CD4-positive, alpha-beta T cell (primary cell): ENCODE results near the gene SCG3. TPM values are rescaled to one million over a fixed set of nuclear protein-coding genes. Genes with fewer than 3 reads are reported as not detected.

ENCODE experiments used
- ATAC-seq: fragments of 200-7000 bp; cut with Tn5 transposase; one replicate; pipeline ENCODE4 v1.10.0; 2022; ENCODE audit warnings: mild to moderate bottlenecking; ENCODE audit not compliant: poor library complexity
- CTCF ChIA-PET: fragments of 350-600 bp; sonication (Branson Sonifier 250); formaldehyde crosslinking; loops from one replicate; lab custom pipeline; 2021; ENCODE audit warnings: antibody characterized with exemption, inconsistent platforms; lab: Charles Lee
- POLR2A ChIA-PET: fragments of 350-600 bp; sonication (Branson Sonifier 250); formaldehyde crosslinking; loops from one replicate; lab custom pipeline; 2021; ENCODE audit warnings: antibody characterized with exemption, inconsistent platforms; lab: Charles Lee
- DNase-seq, 14 experiments: peaks; one replicate each; pipeline ENCODE4 v3.0.0-alpha.2; 2013 to 2020; ENCODE audit warnings: mixed read lengths in 2 of 14
- H3K27ac ChIP-seq, 2 donors: one replicate each; pipeline versions ENCODE4 v1.5.1 to v1.7.0; 2013; ENCODE audit warnings: low read length in 2 of 2, low read depth in 1 of 2, mild to moderate bottlenecking in 1 of 2
- H3K27me3 ChIP-seq, 2 experiments: 1 replicate in 1 of 2; 2 replicates in 1 of 2; pipeline versions ENCODE4 v1.6.1 to v1.7.0; 2013; ENCODE audit warnings: low read length in 2 of 2, control low read depth in 1 of 2, mild to moderate bottlenecking in 1 of 2, moderate library complexity in 1 of 2; ENCODE audit not compliant: insufficient read depth in 2 of 2, control insufficient read depth in 1 of 2
- H3K36me3 ChIP-seq: one replicate; pipeline ENCODE4 v1.6.1; 2013; ENCODE audit warnings: low read length, control low read depth; ENCODE audit not compliant: insufficient read depth
- H3K4me1 ChIP-seq: one replicate; pipeline ENCODE4 v1.6.1; 2013; ENCODE audit warnings: low read length, control low read depth; ENCODE audit not compliant: insufficient read depth
- H3K4me3 ChIP-seq: one replicate; pipeline ENCODE4 v1.5.1; 2013; ENCODE audit warnings: mild to moderate bottlenecking, low read length, moderate library complexity
- H3K9me3 ChIP-seq, 2 experiments: 1 replicate in 1 of 2; 2 replicates in 1 of 2; pipeline versions ENCODE4 v1.6.1 to v1.7.0; 2013; ENCODE audit warnings: low read length in 2 of 2, mild to moderate bottlenecking in 2 of 2, control low read depth in 1 of 2, moderate library complexity in 1 of 2; ENCODE audit not compliant: control insufficient read depth in 1 of 2, insufficient read depth in 1 of 2
- H3K27ac Mint-ChIP-seq: one replicate; pipeline ENCODE4 v1.8.0; 2020; ENCODE audit warnings: mixed read lengths
- H3K27me3 Mint-ChIP-seq: one replicate; pipeline ENCODE4 v1.8.0; 2021; ENCODE audit warnings: mixed read lengths
- H3K36me3 Mint-ChIP-seq: one replicate; pipeline ENCODE4 v1.8.0; 2021; ENCODE audit warnings: low read depth, mixed read lengths
- H3K4me1 Mint-ChIP-seq: one replicate; pipeline ENCODE4 v1.8.0; 2021; ENCODE audit warnings: low read depth, mixed read lengths
- H3K4me3 Mint-ChIP-seq: one replicate; pipeline ENCODE4 v1.8.0; 2020; ENCODE audit warnings: mild to moderate bottlenecking, mixed read lengths
- H3K9me3 Mint-ChIP-seq: one replicate; pipeline ENCODE4 v1.8.0; 2020; ENCODE audit warnings: mixed read lengths
- CTCF ChIP-seq: fragments of 200-600 bp; IDR thresholded peaks from one replicate; pipeline ENCODE4 v1.8.0; 2022; ENCODE audit warnings: antibody characterized with exemption, mild to moderate bottlenecking
- intact Hi-C, 2 experiments: fragments of 100-400 bp; cut with DNase I in 1 of 2; cut with micrococcal nuclease in 1 of 2; formaldehyde crosslinking; loops; one replicate each; pipeline versions ENCODE4 v1.15.1 to v1.9.0; 2023 to 2025; cut with DNase I, micrococcal nuclease
- total RNA-seq, 174 experiments: library from RNA in 2 of 174; stranded (reverse) in 2 of 174; gene quantifications; one replicate each; pipeline ENCODE4 v1.2.3 and lab custom pipeline; 2021 to 2026

The SCG3 gene
- total RNA-seq, 2 experiments from 2014 or later: not detected

GRCh38 chr15:51672913-51673857 lies 8.1 kb upstream of the SCG3 start:
- Mint-ChIP-seq H3K36me3 (no peaks in the 10 kb centered on the region), H3K4me3 (no peak overlapping the region), H3K27me3 (peaks cover 21% of the 10 kb centered on the region), H3K4me1 (no peaks in the 10 kb centered on the region), H3K9me3 (peaks cover 1% of the 10 kb centered on the region), H3K27ac (no peak overlapping the region)
- no peak overlapping the region for H3K4me3 ChIP-seq
- ChIA-PET POLR2A (no interaction called here), CTCF (no interaction called here)
- ATAC-seq: no peak
- no peak overlapping the region for H3K27ac ChIP-seq
- intact Hi-C loops: no loop called here
- TF ChIP-seq CTCF: no peak
- no peaks in the 10 kb centered on the region for H3K4me1 ChIP-seq
- DNase-seq: no peak
- H3K9me3 ChIP-seq: no peaks in the 10 kb centered on the region
- peaks cover 4 to 11% of the 10 kb centered on the region in 2 experiments for H3K27me3 ChIP-seq
- H3K36me3 ChIP-seq: no peaks in the 10 kb centered on the region

GRCh38 chr15:51675234-51675633 lies 6.1 kb upstream of the SCG3 start:
- peaks cover 5 to 6% of the 10 kb centered on the region in 2 experiments for H3K27me3 ChIP-seq
- TF ChIP-seq CTCF: no peak
- H3K27ac ChIP-seq: no peak overlapping the region
- no peak overlapping the region for H3K4me3 Mint-ChIP-seq
- no peaks in the 10 kb centered on the region for H3K4me1 Mint-ChIP-seq
- no peak for DNase-seq
- peaks cover 30% of the 10 kb centered on the region for H3K27me3 Mint-ChIP-seq
- no peaks in the 10 kb centered on the region for H3K36me3 Mint-ChIP-seq
- ChIA-PET POLR2A (no interaction called here), CTCF (no interaction called here)
- peaks cover 2% of the 10 kb centered on the region for H3K9me3 Mint-ChIP-seq
- no peak overlapping the region for H3K4me3 ChIP-seq
- no peaks in the 10 kb centered on the region for H3K9me3 ChIP-seq
- no peaks in the 10 kb centered on the region for H3K4me1 ChIP-seq
- H3K27ac Mint-ChIP-seq: no peak overlapping the region
- intact Hi-C loops: no loop called here
- H3K36me3 ChIP-seq: no peaks in the 10 kb centered on the region
- no peak for ATAC-seq

- peaks cover 18 to 20% of the 10 kb centered on the region in 2 experiments for H3K27me3 ChIP-seq
- Mint-ChIP-seq H3K9me3 (peaks cover 2% of the 10 kb centered on the region), H3K36me3 (no peaks in the 10 kb centered on the region), H3K4me1 (no peaks in the 10 kb centered on the region), H3K27me3 (peaks cover 48% of the 10 kb centered on the region), H3K4me3 (no peak overlapping the region), H3K27ac (no peak overlapping the region)
- peaks cover 6% of the 10 kb centered on the region for H3K4me1 ChIP-seq
- DNase-seq: no peak
- ChIA-PET POLR2A (no interaction called here), CTCF (no interaction called here)
- H3K36me3 ChIP-seq: no peaks in the 10 kb centered on the region
- H3K27ac ChIP-seq: no peak overlapping the region
- intact Hi-C loops: no loop called here
- no peak overlapping the region for H3K4me3 ChIP-seq
- no peak for ATAC-seq
- no peak for TF ChIP-seq CTCF
- H3K9me3 ChIP-seq: peaks cover 0 to 8% of the 10 kb centered on the region in 2 experiments
Measured at GRCh38 chr15:51677021-51677420, 4.3 kb upstream of the SCG3 start.
